Hematopoietic multipotent progenitor cell treated with erythropoietin and hydrocortisone succinate and interleukin-3 and kit ligand, for 15 days (in vitro differentiated cells): Measurements from ENCODE around the gene CABLES2.

Source experiments
- DNase-seq: peaks from one replicate; pipeline ENCODE4 v3.0.0-alpha.2; 2015; ENCODE audit warnings: low spot score

The CABLES2 gene

DNA sequence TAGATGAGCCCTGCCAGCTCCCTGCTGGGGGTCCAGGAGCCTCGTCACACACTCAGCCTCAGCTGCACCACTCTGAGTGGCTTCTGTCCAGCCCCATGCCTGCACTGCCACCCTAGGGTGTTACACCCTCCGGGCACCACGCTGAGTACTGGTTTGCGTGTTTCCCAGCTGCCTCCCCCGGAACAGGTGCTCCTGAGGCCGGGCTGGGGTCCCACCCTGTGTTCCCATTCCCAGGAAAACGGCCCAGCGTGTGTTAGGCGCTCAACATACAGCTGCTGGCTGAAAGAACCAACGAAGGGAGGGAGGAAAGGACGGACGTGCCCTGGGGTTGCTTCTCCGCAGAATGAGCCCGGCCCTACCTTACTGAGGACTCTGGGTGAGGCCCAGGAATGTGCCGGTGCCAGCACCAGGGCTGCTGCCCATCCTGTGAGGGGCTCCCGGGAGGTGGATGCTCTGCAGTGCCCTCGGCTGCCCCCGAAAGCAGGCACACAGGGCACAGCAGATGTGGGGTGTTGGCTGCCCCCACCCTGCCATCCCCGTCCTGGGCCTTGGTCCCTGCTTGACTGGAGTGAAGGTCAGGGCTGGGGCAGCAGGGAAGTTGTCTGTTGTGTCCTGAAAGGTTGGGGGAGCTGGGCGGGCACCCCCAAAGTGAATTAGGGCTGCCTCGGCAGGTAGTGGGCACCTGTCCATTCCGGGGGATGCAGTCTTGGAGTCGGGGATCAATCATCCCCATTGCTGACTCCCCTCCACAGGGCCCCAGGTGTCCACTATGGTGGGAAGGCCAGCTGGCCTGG, 56.3 kb downstream of the CABLES2 start:
- DNase-seq = no peak

DNA sequence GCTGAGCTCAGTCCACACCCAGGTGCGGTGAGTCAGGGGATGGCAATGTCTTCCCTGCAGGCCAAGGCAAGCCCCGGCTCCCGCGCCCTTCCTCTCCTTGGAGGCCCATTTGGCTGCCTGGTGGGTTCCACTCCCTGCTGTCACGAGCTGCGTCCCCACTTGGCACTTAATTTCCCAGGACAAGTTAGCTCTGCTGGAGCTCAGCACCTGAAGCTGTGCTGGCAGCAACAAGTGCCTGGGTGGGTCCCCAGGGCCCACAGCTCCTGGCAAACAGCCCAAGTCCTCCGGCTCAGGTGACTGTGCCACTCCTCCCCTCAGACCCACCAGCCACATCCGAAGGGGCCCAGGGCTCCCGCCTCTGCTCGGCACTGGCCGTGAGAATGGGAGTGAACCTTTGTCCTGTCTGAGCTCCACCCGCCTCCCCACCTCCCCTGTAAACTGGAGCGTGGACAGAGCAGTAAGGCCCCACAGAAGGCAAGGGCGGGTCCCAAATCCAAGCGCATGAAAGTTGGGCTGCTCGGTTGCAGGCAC, 56.9 kb downstream of the CABLES2 start:
- no peak for DNase-seq

DNA sequence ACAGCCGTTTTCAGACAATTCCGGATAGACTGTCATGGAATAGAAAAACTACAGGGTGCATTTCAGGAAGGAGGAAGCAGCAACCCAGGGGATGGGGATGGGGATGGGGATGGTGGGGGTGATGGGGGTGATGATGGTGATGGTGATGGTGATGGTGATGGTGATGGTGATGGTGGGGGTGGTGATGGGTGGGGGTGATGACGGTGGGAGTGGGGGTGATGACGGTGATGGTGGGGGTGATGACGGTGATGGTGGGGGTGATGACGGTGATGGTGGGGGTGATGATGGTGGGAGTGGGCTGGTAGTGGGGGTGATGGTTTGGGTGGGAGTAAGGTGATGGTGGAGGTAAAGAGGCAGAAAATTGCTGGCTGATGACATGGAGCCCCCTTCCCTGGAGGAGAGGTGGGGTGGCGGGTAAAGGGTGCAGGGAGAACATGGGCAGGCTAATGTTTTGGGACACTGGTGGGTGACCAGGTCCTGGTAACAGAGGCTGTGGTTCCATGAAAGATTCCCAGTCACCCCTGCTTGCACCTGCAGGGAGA, 57.5 kb downstream of the CABLES2 start:
- DNase-seq = no peak

DNA sequence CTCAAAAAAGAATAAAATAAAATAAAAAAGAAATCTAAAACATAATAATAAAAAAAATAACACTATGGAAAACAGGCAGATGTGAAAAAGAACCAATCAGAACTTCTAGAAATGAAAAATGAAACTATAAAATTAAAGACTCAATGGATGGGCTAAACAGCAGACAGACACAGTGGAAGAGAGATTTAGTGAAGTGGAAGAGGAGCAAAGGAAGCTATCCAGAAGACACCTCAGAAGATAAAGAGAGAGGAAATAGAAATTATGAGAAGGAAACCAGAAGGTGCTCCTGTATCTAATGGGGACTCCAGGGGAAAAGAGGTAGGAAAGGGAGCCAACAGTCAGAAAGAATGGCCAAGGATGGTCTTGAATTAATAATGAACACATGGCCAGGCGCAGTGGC, 58.5 kb downstream of the CABLES2 start:
- no peak for DNase-seq

DNA sequence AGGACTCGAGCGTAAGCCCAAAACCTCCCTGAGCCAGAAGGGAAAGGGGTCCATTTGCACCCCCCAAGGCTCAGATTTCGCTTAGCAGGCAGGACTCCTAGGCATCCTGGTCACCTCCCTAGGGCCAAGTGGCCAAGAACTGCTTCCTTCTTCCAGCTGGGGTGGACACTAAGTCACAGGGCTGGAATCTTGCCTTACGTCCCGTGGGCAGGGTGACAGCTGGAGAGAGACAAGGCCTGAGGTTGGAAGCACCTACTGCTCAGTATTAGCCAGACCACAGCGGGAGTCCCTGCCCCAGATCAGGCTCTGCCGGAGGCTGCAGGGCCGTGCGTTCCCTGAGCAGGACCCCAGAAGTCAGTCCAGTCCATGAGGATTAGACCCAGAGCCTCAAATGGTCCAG, 59.6 kb downstream of the CABLES2 start:
- no peak for DNase-seq

DNA sequence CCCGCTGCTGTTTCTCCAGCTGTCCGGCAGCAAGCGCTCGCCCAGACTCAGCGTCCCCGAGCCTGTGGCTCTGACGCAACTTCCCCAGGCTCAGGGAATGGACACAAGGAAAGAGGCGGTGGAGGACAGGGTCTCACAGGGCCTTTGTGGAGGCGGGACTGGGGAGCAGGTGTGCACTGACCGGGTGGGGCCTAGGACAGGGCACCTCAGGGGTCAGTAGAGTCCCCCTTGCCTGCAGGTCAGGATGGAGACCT, 60.0 kb downstream of the CABLES2 start:
- no peak for DNase-seq

DNA sequence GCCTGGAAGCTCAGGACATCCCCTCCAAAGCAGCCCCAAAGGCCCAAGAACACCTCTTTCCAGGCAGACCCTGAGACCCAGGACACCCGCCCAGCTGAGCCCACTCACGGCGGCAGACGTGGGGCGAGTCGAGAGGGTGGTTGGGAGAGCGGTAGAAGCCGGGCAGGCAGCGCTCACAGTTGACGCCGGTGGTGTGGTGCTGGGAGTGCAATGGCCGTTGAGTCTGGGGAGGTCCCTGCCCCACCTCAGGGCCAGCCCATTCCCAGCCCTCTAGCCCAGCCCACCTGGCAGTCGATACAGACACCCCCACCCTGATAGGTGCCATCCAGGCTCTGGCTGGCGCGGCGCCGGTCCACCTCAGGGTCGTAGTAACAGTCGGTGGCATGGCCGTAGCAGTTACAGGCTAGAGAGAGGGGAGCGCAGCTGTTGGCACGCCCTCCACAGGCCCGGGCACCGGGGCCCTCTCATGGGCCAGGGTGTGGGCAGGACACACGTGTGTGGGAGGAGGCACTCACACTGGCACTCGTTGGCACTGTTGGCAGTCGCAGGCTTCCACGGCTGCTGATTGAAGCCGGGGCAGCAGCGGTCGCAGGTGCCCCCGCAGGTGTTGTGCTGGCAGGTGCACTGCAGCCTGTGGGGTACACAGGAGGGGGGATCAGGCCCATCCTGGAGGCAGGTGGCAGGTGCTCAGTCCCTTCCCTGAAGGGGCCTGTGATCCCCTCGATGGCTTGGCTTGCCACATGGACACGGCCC, 60.5 kb downstream of the CABLES2 start:
- DNase-seq = no peak

DNA sequence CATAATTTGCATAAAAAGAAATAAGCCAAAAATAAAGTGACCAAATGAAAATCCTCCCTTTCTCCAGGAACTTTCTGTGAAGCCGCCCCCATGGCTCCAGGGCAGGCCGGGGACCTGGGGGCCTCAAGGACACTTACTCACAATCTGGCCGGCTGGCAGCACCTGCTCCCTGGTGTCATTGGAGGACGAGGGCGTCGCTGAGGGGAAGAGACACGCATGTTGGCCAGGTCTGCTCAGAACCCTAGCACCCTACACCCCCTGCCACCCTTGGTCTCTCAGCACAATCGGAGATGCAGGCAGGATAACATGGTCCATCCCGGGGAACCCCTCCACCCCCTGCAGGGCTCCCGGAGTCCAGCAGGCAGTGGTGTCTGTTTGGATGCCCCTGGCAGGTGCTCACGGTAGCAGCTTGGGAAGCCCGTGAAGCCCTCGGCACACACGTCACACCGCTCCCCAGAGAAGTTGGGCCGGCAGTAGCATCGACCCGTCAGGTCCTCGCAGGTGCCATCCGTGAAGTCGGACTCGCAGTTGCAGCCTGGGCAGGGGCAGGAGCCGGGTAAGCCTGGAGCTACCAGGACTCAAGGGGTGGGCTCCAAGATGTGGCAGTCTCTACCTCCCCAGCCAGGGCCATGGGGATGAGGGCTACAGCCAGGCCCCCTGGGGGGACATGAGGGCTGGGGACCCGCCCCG, 61.3 kb downstream of the CABLES2 start:
- DNase-seq = no peak

DNA sequence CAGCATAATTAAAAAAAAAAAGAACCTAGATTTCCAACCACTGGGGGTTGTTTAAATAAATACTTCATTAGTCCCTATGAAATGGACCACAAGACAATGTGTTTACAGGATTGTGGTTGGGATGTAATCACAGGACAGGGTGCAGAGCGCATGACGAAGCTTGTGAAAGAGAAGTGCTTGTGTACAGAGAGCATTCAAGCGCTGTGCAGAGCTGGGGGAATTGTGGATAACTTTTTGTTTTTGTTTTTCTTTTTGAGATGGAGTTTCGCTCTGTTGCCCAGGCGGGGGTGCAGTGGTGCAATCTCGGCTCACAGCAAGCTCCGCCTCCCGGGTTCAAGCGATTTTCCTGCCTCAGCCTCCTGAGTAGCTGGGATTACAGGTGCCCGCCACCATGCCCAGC, 62.3 kb downstream of the CABLES2 start:
- DNase-seq = no peak

DNA sequence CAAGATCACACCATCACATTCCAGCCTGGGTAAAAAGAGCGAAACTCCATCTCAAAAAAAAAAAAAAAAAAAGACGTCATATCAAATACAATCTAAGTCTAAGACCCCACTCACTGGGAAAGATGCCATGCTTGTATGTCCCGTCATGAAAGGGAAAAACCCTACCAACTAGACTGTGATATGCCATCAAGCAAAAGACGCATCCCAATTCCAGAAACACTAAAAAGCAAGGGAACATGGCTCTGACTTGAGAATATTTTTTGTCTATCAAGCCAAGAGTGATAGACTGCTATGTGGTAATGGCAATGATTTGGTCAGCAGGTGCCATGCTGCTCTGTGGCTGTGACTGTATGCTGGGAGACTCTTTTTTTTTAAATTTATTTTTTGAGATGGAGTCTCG, 63.0 kb downstream of the CABLES2 start:
- no peak for DNase-seq

DNA sequence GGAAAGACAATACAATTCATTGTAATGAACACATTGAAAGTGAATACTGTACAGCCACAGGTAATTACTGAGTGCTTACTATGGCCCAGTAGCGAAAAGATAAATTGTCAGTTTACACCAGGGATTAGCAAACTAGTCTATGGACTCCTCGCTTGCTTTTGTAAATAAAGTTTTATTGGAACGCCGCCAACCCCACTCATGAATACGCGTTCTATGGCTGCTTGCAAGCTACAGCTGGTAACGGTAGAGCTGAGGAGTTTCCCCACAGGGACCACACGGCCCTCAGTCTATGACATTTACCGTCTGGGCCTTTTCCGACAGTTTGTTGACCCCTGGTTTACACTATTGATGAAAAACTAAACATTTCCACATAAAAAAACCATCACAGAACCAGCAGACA, 64.2 kb downstream of the CABLES2 start:
- DNase-seq = no peak

DNA sequence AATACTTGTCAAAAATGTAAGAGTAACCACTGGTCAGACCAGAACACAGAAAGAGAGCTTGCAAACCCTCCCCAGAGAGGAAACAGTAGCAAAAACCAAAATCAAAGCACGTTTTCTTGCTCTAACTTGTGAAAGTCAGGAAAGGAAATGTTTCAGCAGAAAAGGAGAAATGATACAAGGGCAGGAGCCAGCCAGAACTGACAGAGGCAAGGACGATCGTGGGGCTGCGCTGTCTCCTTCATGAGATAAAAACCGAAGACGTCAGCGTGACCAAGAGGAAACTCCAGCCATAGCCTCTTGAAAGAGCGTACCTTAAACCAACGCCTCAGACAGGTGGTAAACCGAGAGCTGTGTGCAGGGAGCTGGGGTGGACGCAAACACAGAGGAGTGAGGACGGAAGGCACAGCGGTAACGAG, 67.4 kb downstream of the CABLES2 start:
- no peak for DNase-seq
